Trophoblast cell (in vitro differentiated cells and primary cell): ENCODE results near the gene FAM118B.
A peak's percentile ranks its signal among the peaks of the same experiment; 100 is the strongest.

Experiments
- DNase-seq, 2 donors: peaks; one replicate each; pipeline ENCODE4 v3.0.0-alpha.2; 2016
- H2AFZ ChIP-seq: 2 replicates; pipeline ENCODE4 v1.6.1; 2013; ENCODE audit warnings: low read length, moderate library complexity, mild to moderate bottlenecking; ENCODE audit not compliant: insufficient read depth, poor library complexity
- H2AK5ac ChIP-seq: 2 replicates; pipeline ENCODE4 v1.6.1; 2013; ENCODE audit warnings: mild to moderate bottlenecking, low read length
- H2BK120ac ChIP-seq: 2 replicates; pipeline ENCODE4 v1.6.1; 2013; ENCODE audit warnings: low read length, mild to moderate bottlenecking, moderate library complexity; ENCODE audit not compliant: insufficient read depth, poor library complexity
- H2BK12ac ChIP-seq: 2 replicates; pipeline ENCODE4 v1.6.1; 2013; ENCODE audit warnings: mild to moderate bottlenecking, low read length, moderate library complexity
- H2BK5ac ChIP-seq: 2 replicates; pipeline ENCODE4 v1.6.1; 2013; ENCODE audit warnings: low read length, low read depth, moderate library complexity, mild to moderate bottlenecking; ENCODE audit not compliant: poor library complexity
- H3K14ac ChIP-seq: 2 replicates; pipeline ENCODE4 v1.6.1; 2013; ENCODE audit warnings: mild to moderate bottlenecking, low read length
- H3K18ac ChIP-seq: 2 replicates; pipeline ENCODE4 v1.6.1; 2013; ENCODE audit warnings: mild to moderate bottlenecking, low read length
- H3K23ac ChIP-seq: 2 replicates; pipeline ENCODE4 v1.6.1; 2013; ENCODE audit warnings: low read length
- H3K27ac ChIP-seq: 2 replicates; pipeline ENCODE4 v1.5.1; 2013; ENCODE audit warnings: low read depth, mild to moderate bottlenecking, inconsistent platforms, low read length, moderate library complexity
- H3K27me3 ChIP-seq: 2 replicates; pipeline ENCODE4 v1.6.1; 2013; ENCODE audit warnings: inconsistent platforms, mild to moderate bottlenecking, low read length, moderate library complexity; ENCODE audit not compliant: insufficient read depth
- H3K36me3 ChIP-seq, 2 experiments: 1 replicate in 1 of 2; 2 replicates in 1 of 2; pipeline ENCODE4 v1.6.1; 2013; ENCODE audit warnings: low read length in 2 of 2, mild to moderate bottlenecking in 2 of 2, moderate library complexity in 1 of 2; ENCODE audit not compliant: insufficient read depth in 2 of 2, control insufficient read depth in 1 of 2
- H3K4ac ChIP-seq: 2 replicates; pipeline ENCODE4 v1.6.1; 2013; ENCODE audit warnings: low read depth, mild to moderate bottlenecking, low read length, moderate library complexity
- H3K4me1 ChIP-seq, 2 experiments: 1 replicate in 1 of 2; 2 replicates in 1 of 2; pipeline ENCODE4 v1.6.1; 2013; ENCODE audit warnings: low read length in 2 of 2, mild to moderate bottlenecking in 2 of 2, moderate library complexity in 1 of 2; ENCODE audit not compliant: insufficient read depth in 2 of 2, control insufficient read depth in 1 of 2
- H3K4me2 ChIP-seq: 2 replicates; pipeline ENCODE4 v1.6.1; 2013; ENCODE audit warnings: inconsistent platforms, mild to moderate bottlenecking, low read length, moderate library complexity
- H3K4me3 ChIP-seq: 2 replicates; pipeline ENCODE4 v1.5.1; 2013; ENCODE audit warnings: mild to moderate bottlenecking, low read depth, low read length, inconsistent platforms
- H3K79me1 ChIP-seq: one replicate; pipeline ENCODE4 v1.6.1; 2013; ENCODE audit warnings: low read length
- H3K79me2 ChIP-seq: 2 replicates; pipeline ENCODE4 v1.6.1; 2013; ENCODE audit warnings: low read length, mild to moderate bottlenecking; ENCODE audit not compliant: control insufficient read depth, insufficient read depth, poor library complexity
- H3K9ac ChIP-seq: 2 replicates; pipeline ENCODE4 v1.6.1; 2013; ENCODE audit warnings: mild to moderate bottlenecking, low read length
- H3K9me3 ChIP-seq: 2 replicates; pipeline ENCODE4 v1.6.1; 2013; ENCODE audit warnings: low read depth, mild to moderate bottlenecking, control low read depth, inconsistent platforms, low read length; ENCODE audit not compliant: insufficient read depth
- H4K12ac ChIP-seq: 2 replicates; pipeline ENCODE4 v1.6.1; 2013; ENCODE audit warnings: low read depth, mild to moderate bottlenecking, low read length, moderate library complexity
- H4K8ac ChIP-seq: 2 replicates; pipeline ENCODE4 v1.6.1; 2013; ENCODE audit warnings: low read depth, mild to moderate bottlenecking, low read length, moderate library complexity
- H4K91ac ChIP-seq: one replicate; pipeline ENCODE4 v1.6.1; 2013; ENCODE audit warnings: low read depth, mild to moderate bottlenecking, low read length, moderate library complexity
- WGBS: extraction: QIAGEN DNeasy Blood & Tissue Kit; methylation state at CpG from one replicate; pipeline ENCODE4 v1.1.7; 2013; ENCODE audit warnings: missing lambda C conversion rate; ENCODE audit not compliant: insufficient read length, insufficient coverage; ENCODE audit errors: extremely low coverage; 5-methylcytosine and 5-hydroxymethylcytosine counted together

Gene FAM118B

DNA sequence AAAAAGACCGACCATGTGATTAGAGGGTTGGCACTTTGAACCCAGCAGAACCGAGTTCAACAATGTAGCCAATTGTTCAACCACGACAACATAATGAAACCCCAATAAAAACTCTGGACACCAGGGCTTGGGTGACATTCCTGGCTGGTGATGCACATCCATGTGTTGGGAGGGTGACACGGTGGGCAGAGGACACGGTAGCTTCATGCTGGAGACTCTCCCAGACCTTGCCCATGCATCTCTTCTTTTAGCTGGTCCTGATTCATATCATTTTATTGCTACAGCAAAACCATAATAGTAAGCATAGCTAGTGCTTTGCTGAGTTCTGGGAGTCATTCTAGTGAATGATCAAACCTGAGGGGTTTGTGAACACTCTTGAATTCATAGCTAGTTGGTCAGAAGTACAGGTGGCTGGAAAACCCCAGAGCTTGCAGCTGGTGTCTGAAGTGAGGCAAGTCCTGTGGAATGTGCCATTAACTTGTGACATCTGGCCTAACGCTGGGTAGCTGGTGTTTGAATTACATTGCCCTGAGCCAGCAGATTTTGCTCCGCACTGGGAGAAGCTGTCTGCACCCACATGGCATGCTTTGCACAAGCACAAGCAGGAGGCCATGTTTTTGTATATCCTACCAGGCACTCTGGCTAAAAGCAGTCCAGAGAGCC lies 14.2 kb upstream of the FAM118B start:
- H3K9me3 ChIP-seq, result peaks cover 6% of the 10 kb centered on the region
- H3K27ac ChIP-seq, result no peak overlapping the region
- no peak overlapping the region for H2AFZ ChIP-seq
- H3K4ac ChIP-seq, result no peak overlapping the region
- no peak overlapping the region for H2BK12ac ChIP-seq
- H3K4me3 ChIP-seq, result no peak overlapping the region
- no peak overlapping the region for H3K9ac ChIP-seq
- peaks cover 5 to 12% of the 10 kb centered on the region in 2 experiments for H3K4me1 ChIP-seq
- no peak overlapping the region for H3K23ac ChIP-seq
- H2AK5ac ChIP-seq, result no peak overlapping the region
- DNase-seq, result peak; percentile 96 to 99
- H3K79me2 ChIP-seq, result no peaks in the 10 kb centered on the region
- no peak overlapping the region for H2BK5ac ChIP-seq
- H3K4me2 ChIP-seq, result no peak overlapping the region
- peaks cover 5% of the 10 kb centered on the region for H3K79me1 ChIP-seq
- no peak overlapping the region for H2BK120ac ChIP-seq
- H3K18ac ChIP-seq, result no peak overlapping the region
- peaks cover 45 to 51% of the 10 kb centered on the region in 2 experiments for H3K36me3 ChIP-seq
- H4K12ac ChIP-seq, result no peak overlapping the region
- no peak overlapping the region for H4K91ac ChIP-seq
- no peak overlapping the region for H3K14ac ChIP-seq
- WGBS, result no CpG with 5 or more reads among the region's 7 CpGs
- H3K27me3 ChIP-seq, result no peaks in the 10 kb centered on the region
- no peak overlapping the region for H4K8ac ChIP-seq

DNA sequence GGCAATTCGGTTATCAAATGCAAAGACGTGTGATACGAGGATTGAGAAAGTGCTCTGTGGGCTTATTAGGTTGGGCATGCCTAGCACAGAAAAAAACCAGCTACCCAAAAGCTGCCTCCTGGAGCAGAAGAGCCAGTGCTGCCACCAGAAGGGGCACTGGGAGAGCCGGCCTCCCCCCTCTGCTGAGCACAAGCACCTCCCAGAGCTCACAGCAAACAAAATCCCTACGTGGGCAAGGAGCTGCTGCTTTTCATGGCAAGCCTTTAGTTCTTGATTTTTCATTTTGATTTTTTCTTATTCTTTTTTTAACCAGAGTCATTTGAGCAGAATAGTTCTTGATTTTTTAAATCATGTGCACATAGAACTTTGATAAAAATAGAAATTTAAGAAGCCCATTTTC lies 12.9 kb upstream of the FAM118B start:
- H3K27ac ChIP-seq, result no peak overlapping the region
- H4K91ac ChIP-seq, result no peak overlapping the region
- no peak overlapping the region for H4K8ac ChIP-seq
- H3K4me2 ChIP-seq, result no peak overlapping the region
- H3K9ac ChIP-seq, result no peak overlapping the region
- H3K9me3 ChIP-seq, result peaks cover 6% of the 10 kb centered on the region
- no peak overlapping the region for H2BK12ac ChIP-seq
- H2BK5ac ChIP-seq, result no peak overlapping the region
- H3K79me1 ChIP-seq, result no peaks in the 10 kb centered on the region
- no peak overlapping the region for H3K14ac ChIP-seq
- no CpG with 5 or more reads among the region's 5 CpGs for WGBS
- no peak overlapping the region for H3K18ac ChIP-seq
- H3K79me2 ChIP-seq, result no peaks in the 10 kb centered on the region
- H4K12ac ChIP-seq, result no peak overlapping the region
- H3K4me3 ChIP-seq, result no peak overlapping the region
- no peak overlapping the region for H3K4ac ChIP-seq
- no peak overlapping the region for H2BK120ac ChIP-seq
- no peaks in the 10 kb centered on the region for H3K27me3 ChIP-seq
- no peak overlapping the region for H2AFZ ChIP-seq
- DNase-seq, result no peak
- H3K36me3 ChIP-seq, result peaks cover 48 to 54% of the 10 kb centered on the region in 2 experiments
- peaks cover 0 to 4% of the 10 kb centered on the region in 2 experiments for H3K4me1 ChIP-seq
- no peak overlapping the region for H2AK5ac ChIP-seq
- no peak overlapping the region for H3K23ac ChIP-seq

DNA sequence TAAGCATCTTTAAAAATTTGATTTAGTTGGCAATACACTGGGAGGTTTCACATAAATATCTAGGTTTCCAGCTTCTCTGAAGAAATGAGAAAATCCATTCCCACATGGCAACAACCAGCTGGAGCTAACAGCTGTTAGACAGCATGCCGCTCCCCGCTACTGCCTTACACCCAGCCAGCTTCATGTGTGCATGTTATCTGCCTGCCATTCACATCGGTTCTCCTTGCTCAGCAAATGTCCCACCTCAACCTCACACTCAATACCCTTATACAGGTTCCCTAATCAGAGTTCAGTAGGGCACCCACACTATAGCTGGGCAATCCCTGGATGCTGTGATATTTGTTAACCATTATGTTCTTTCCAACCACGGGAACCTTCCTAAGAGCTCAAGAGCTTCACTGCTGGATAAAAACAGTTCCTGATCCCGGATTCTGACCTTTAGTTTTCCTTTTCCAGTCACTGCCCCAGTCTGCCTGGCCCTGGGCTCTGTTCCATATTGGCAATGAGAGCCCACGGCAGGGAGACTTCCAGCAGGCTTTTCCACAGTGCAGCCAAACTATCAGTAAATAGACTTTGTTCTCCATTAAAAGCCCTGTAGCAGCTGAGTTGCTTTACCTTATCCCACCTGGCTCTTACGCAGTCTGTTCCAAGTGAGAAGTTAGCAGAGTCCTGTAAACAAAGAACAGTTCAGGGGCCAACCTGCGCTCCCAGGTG lies 8.8 kb upstream of the FAM118B start:
- H3K9me3 ChIP-seq, result no peaks in the 10 kb centered on the region
- no peak for DNase-seq
- H2BK5ac ChIP-seq, result no peak overlapping the region
- no peak overlapping the region for H3K18ac ChIP-seq
- no peak overlapping the region for H3K9ac ChIP-seq
- H3K27me3 ChIP-seq, result no peaks in the 10 kb centered on the region
- H4K91ac ChIP-seq, result no peak overlapping the region
- H3K4me2 ChIP-seq, result no peak overlapping the region
- no peak overlapping the region for H3K27ac ChIP-seq
- H3K14ac ChIP-seq, result no peak overlapping the region
- no peak overlapping the region for H2AFZ ChIP-seq
- no peaks in the 10 kb centered on the region for H3K79me1 ChIP-seq
- H3K36me3 ChIP-seq, result peaks cover 41 to 53% of the 10 kb centered on the region in 2 experiments
- no peak overlapping the region for H3K23ac ChIP-seq
- H2BK12ac ChIP-seq, result no peak overlapping the region
- H4K12ac ChIP-seq, result no peak overlapping the region
- H4K8ac ChIP-seq, result no peak overlapping the region
- H3K79me2 ChIP-seq, result no peaks in the 10 kb centered on the region
- H3K4me3 ChIP-seq, result no peak overlapping the region
- no peak overlapping the region for H2AK5ac ChIP-seq
- H3K4ac ChIP-seq, result no peak overlapping the region
- H2BK120ac ChIP-seq, result no peak overlapping the region
- WGBS, result no CpG with 5 or more reads among the region's 8 CpGs
- H3K4me1 ChIP-seq, result peaks cover 0 to 1% of the 10 kb centered on the region in 2 experiments

DNA sequence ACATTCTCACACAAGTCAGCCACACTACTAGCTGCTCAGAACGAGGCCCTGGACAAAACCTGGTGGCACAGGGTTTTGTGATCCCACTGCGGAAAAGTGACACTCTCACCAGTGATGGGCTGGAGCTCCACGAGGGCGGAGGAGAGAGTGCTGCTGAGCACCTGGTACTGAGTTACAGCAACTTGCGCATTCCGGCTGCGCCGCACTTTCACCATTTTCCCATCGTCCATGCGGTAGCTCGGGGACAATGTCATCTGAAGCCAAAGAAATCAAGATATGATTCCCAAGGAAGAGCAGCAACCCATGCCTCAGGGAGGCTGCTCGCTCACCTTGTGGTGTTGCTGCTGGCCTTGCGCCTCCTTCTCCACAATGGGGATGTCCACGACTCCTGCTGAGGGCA lies 6.2 kb upstream of the FAM118B start:
- no CpG with 5 or more reads among the region's 14 CpGs for WGBS
- Histone ChIP-seq H3K27ac (no peak overlapping the region), H2AFZ (no peak overlapping the region), H2BK5ac (no peak overlapping the region), H3K18ac (no peak overlapping the region), H3K27me3 (no peaks in the 10 kb centered on the region), H2AK5ac (no peak overlapping the region), H2BK120ac (no peak overlapping the region), H3K4me2 (no peak overlapping the region), H3K23ac (no peak overlapping the region), H2BK12ac (no peak overlapping the region), H3K79me1 (no peaks in the 10 kb centered on the region), H3K79me2 (no peaks in the 10 kb centered on the region), H3K4me3 (no peak overlapping the region), H3K4me1 (no peaks in the 10 kb centered on the region), H3K14ac (no peak overlapping the region), H3K9ac (no peak overlapping the region), H4K12ac (no peak overlapping the region), H4K8ac (no peak overlapping the region), H3K4ac (no peak overlapping the region), H3K9me3 (no peaks in the 10 kb centered on the region), H4K91ac (no peak overlapping the region), H3K36me3 (peaks cover 30 to 44% of the 10 kb centered on the region in 2 experiments)
- DNase-seq, result no peak
